ENCODE data around the gene IPPK. TPM values are rescaled to one million over a fixed set of nuclear protein-coding genes. Genes with fewer than 3 reads are reported as not detected.
"Not testable (repeated sequence)": the region's sequence is repeated elsewhere in the genome, so short reads cannot be mapped to it uniquely, and the experiment has no call there.

The IPPK gene
- total RNA-seq, 2 donors from 2014 or later = 8.2 to 8.4 TPM

- H3K36me3 ChIP-seq = peaks cover 8% of the 10 kb centered on the region
- intact Hi-C loops (cut with DNase I) = loop anchor here (5.0 to 10.0 kb wide), 3 partner anchors 130 to 498 kb away; no protein-coding TSS in a partner anchor
- no peak for DNase-seq
- no peak overlapping the region for H3K4me3 ChIP-seq
- H3K4me1 ChIP-seq = no peaks in the 10 kb centered on the region
- H3K9me3 ChIP-seq = no peaks in the 10 kb centered on the region
- H3K27me3 ChIP-seq = no peaks in the 10 kb centered on the region
- no peak overlapping the region for H3K9ac ChIP-seq (ENCODE audit: low read depth in 2 of 2, low read length in 2 of 2)
- no peak for TF ChIP-seq CTCF (IDR thresholded peaks at IDR 0.05)
- H3K27ac ChIP-seq = no peak overlapping the region
These were observed 37.3 kb downstream of the IPPK start for GRCh38 chr9:92632641-92633040.

GRCh38 chr9:92631452-92632343, 38.2 kb downstream of the IPPK start:
- Histone ChIP-seq H3K36me3 (peaks cover 2% of the 10 kb centered on the region), H3K9me3 (no peaks in the 10 kb centered on the region), H3K4me3 (no peak overlapping the region), H3K9ac (ENCODE audit: low read depth in 2 of 2, low read length in 2 of 2) (no peak overlapping the region), H3K4me1 (no peaks in the 10 kb centered on the region), H3K27me3 (no peaks in the 10 kb centered on the region), H3K27ac (no peak overlapping the region)
- intact Hi-C loops (cut with DNase I) = loop anchor here (5.0 to 10.0 kb wide), 3 partner anchors 129 to 497 kb away; no protein-coding TSS in a partner anchor
- no peak for TF ChIP-seq CTCF (IDR thresholded peaks at IDR 0.05)
- no peak for DNase-seq

- no peak for TF ChIP-seq CTCF (IDR thresholded peaks at IDR 0.05)
- Histone ChIP-seq H3K4me3 (no peak overlapping the region), H3K9ac (ENCODE audit: low read depth in 2 of 2, low read length in 2 of 2) (no peak overlapping the region), H3K36me3 (no peaks in the 10 kb centered on the region), H3K27me3 (no peaks in the 10 kb centered on the region), H3K9me3 (no peaks in the 10 kb centered on the region), H3K27ac (no peak overlapping the region), H3K4me1 (no peaks in the 10 kb centered on the region)
- intact Hi-C loops (cut with DNase I) = no loop called here
- no peak for DNase-seq
These were observed 42.3 kb downstream of the IPPK start for GRCh38 chr9:92627651-92628050.

GRCh38 chr9:92626484-92626883, 43.4 kb downstream of the IPPK start:
- Histone ChIP-seq H3K27ac (no peak overlapping the region), H3K9me3 (no peaks in the 10 kb centered on the region), H3K36me3 (no peaks in the 10 kb centered on the region), H3K4me1 (no peaks in the 10 kb centered on the region), H3K9ac (ENCODE audit: low read depth in 2 of 2, low read length in 2 of 2) (no peak overlapping the region), H3K27me3 (no peaks in the 10 kb centered on the region), H3K4me3 (no peak overlapping the region)
- intact Hi-C loops (cut with DNase I) = no loop called here
- no peak for DNase-seq
- no peak for TF ChIP-seq CTCF (IDR thresholded peaks at IDR 0.05)

GRCh38 chr9:92623936-92624335, 46.0 kb downstream of the IPPK start:
- H3K9ac ChIP-seq (ENCODE audit: low read depth in 2 of 2, low read length in 2 of 2); H3K4me1 ChIP-seq; H3K27ac ChIP-seq; DNase-seq; H3K27me3 ChIP-seq; H3K9me3 ChIP-seq; H3K36me3 ChIP-seq; H3K4me3 ChIP-seq; intact Hi-C loops (cut with DNase I): not testable (repeated sequence)

- DNase-seq = no peak
- H3K36me3 ChIP-seq = no peaks in the 10 kb centered on the region
- intact Hi-C loops (cut with DNase I) = no loop called here
- H3K27me3 ChIP-seq = no peaks in the 10 kb centered on the region
- H3K9me3 ChIP-seq = no peaks in the 10 kb centered on the region
- no peak overlapping the region for H3K27ac ChIP-seq
- H3K4me3 ChIP-seq = no peak overlapping the region
- no peak for TF ChIP-seq CTCF (IDR thresholded peaks at IDR 0.05)
- no peak overlapping the region for H3K9ac ChIP-seq (ENCODE audit: low read depth in 2 of 2, low read length in 2 of 2)
- H3K4me1 ChIP-seq = no peaks in the 10 kb centered on the region
These were observed 49.1 kb downstream of the IPPK start for GRCh38 chr9:92620845-92621244.

All from colonic mucosa (tissue), 4 donors.